GM19395 (cell line): ENCODE results near the gene TUBB4B.
A peak's percentile ranks its signal among the peaks of the same experiment; 100 is the strongest.

Experiments used
- ATAC-seq: cut with Tn5 transposase; IDR thresholded peaks from one replicate; pipeline ENCODE4 v1.9.1; 2021; ENCODE audit warnings: mild to moderate bottlenecking, moderate library complexity; ENCODE audit not compliant: unreplicated experiment

TUBB4B gene

DNA sequence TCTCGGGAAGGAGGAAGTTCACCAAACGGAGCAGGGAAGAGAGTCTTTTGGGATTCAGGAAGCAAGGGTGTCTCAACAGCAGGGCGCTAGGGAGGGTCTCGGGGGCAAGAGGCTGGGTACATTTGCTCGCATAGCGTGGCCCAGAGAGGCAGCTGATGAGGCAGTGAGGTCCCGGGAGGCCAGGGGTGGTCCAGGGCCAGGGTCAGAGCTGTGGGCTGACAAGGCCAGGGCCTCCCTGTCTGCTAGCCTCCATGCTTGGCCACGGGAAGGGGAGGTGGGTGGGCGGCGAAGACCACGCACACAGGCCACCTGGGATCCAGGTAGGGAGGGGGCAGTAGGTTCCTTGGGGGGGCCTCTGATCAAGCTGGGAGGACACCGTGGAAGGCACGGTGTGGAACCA is 29.6 kb upstream of the TUBB4B start:
- ATAC-seq = no peak

DNA sequence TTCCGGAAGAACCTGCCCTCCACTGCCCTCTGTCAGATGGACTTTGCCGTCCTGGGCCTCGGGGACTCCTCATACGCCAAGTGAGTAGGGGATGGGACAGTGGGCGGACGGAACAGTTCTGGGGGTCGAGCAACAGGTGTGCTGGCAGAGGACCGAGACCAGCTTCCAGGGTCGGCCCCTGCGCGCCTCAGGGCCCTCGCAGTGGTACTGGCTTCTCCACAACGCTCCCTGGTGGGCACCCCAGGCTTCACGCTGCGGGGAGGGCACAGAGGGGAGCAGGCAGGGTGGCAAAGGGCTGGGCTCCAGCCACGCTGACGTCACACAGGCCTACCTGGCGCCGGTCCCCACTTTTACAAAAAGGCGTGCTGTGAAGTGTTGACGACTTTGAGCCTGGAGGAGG is 28.6 kb upstream of the TUBB4B start:
- ATAC-seq = no peak

DNA sequence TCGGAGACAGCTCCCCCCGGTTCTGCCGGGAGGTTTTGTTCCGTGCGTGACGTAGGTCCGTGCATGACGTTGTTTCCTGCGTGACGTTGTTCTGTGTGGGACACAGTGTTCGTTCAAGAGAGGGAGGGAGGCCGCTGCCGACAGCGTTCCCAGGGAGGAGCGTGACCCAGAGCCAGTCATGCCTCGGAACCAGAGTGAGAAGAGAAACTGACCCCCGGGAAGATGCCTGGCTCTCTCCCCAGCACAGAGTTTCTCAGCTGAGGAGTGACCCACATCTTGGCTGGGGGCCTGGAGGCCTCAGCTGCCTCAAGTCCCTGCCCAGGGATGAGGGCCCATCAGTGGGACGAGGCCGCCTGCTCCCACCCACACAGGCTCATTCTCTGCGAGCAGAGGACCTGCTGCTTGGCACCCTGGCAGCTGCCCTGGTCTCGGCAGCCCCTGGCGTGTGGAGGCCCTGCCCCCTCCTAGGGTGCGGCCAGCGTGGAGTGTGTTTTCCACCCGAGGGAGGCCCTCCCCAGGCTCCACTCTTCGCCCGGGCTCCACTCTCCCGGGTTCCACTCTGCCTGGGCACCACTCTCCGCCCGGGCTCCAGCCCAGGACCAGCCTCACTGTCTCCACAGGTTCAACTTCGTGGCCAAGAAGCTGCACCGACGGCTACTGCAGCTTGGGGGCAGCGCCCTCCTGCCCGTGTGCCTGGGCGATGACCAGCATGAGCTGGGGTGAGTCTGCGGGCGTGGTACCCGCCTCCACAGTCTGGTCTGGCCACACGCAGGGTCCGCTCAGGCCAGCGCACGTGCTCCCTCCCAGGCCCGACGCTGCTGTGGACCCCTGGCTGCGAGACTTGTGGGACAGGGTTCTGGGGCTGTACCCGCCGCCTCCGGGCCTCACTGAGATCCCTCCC is 27.7 kb upstream of the TUBB4B start:
- ATAC-seq = no peak

DNA sequence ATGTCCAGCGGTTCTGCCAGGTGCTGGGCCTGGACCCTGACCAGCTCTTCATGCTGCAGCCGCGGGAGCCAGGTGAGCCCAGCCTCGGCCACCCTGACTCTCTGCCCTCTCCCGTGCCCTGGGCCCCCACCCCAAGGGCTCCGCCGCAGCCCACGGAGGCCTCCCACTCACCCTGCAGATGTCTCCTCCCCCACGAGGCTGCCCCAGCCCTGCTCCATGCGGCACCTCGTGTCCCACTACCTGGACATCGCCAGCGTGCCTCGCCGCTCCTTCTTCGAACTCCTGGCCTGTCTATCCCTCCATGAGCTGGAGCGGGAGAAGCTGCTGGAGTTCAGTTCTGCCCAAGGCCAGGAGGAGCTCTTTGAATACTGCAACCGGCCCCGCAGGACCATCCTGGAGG is 26.5 kb upstream of the TUBB4B start:
- ATAC-seq = no peak

DNA sequence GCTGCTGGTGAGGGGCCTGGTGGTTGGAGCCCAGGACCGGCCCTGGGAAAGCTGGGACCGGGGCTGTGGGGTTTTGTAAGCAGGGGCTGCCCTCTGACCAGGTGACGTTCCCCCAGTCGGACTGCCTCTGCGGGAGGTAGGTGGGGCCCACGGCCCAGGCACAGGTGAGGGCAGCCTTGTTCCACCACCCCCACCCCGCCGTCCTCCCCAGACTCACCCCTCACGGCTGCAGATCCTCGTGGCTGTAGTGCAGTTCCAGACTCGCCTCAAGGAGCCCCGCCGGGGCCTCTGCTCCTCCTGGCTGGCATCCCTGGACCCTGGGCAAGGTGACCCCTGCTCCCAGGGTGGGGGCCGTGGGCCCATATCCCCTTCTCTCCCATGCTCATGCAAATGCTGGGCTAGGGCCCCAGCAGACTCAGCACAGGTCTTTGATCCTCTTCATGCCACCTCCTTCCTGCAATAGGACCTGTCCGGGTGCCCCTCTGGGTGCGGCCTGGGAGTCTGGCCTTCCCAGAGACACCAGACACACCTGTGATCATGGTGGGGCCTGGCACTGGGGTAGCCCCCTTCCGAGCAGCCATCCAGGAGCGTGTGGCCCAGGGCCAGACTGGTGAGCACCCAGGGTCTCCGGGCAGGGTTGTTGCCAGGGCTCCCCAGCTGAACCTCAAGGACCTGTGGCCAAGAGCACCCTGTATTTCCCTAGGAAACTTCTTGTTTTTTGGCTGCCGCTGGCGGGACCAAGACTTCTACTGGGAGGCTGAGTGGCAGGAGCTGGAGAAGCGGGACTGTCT is 25.7 kb upstream of the TUBB4B start:
- ATAC-seq = no peak

DNA sequence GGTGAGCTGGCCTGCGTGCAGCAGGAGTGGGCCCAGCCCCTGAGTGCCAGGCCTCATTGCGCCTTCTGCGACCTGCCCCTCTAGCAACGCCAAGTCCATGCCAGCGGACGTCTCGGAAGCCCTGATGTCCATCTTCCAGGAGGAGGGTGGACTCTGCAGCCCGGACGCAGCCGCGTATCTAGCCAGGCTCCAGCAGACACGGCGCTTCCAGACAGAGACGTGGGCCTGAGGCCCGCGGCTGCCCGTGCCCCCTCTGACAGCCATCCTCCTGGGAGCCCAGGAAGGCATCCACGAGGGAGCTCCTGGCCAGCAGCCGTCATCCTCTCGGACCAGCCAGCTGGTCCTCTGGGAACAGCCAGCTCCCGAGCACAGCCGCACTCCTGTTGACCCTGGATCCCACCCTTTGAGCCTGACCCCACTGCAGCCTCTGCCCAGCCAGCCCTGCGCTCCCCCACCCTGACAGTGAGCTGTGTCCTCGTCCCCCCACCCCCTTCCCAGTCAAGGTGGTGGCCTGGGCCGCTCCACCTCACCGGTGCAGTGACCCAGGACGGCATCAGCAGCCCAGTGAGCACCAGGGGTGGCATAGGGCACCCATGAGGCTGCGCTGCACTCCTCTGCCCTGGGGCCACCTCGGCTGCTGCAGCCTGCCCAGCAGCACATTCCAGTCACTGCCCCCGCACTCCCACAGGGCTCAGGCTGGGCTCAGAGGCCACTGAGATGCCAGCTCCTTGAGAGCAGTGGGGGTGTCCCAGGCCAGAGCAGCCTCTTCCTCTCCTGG is 24.7 kb upstream of the TUBB4B start:
- ATAC-seq = no peak

DNA sequence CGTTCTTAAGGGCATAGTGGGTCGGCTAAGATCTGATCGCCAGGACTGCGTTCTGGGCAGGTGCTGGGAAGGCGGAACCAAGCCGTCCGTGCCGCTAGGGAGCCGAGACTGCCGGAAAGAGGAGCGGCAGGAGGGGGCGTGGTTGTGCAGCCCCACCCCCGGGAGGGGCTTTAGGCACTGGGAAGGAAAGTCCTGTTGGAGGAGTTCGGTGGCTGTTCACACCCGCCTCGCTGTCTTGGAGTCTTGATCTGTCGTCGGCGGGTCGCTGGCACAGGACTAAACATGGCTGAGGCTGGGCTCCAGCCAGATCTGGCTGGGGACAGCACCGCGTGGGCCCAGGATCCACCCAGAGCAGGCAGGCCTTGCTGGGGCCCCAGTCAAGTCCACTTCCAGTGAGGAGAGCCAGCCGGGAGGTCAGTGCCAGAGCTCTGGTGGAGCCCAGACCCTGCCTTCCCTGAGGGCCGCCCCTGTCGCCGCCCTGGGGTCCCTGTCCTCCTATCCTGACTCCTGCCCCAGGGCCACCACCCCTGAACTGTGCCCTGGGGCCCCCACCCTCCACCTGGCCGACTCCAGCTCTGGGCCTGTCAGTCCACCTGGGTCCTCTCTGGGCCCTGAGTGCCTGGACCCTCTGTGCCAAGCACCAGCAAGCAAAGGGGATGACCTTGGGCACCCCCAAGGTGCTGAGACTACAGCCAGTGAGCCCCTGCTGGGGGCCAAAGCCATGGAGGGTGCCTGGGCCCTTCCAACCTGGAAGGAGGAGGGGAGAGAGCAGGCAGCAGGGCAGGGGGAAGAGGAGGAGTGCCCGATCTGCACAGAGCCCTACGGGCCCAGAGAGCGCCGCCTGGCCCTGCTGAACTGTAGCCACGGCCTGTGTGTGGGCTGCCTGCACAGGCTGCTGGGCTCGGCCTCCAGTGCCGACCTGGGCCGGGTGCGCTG is 23.5 kb upstream of the TUBB4B start:
- ATAC-seq = no peak

DNA sequence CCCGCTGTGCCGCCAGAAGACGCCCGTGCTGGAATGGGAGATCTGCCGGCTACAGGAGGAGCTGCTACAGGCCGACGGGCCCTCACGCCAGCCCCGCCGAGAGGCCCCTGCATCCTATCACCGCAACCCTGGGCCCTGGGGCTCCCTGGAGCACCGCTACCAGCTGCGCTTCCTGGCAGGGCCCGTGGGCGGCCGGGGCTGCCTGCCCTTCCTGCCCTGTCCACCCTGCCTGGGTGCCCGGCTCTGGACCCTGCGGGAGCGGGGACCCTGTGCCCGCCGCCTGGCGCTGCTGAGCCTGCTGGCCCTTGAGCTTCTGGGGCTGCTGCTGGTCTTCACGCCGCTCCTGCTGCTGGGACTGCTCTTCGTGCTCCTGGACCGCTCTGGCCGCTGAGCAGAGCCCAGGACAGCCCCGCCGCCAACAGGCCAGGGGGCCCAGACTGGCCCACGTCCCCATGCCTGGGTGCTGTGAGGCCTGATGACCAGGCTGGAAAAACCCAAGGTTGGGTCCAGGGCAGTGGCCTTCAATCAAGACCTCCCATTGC is 22.8 kb upstream of the TUBB4B start:
- ATAC-seq = no peak

DNA sequence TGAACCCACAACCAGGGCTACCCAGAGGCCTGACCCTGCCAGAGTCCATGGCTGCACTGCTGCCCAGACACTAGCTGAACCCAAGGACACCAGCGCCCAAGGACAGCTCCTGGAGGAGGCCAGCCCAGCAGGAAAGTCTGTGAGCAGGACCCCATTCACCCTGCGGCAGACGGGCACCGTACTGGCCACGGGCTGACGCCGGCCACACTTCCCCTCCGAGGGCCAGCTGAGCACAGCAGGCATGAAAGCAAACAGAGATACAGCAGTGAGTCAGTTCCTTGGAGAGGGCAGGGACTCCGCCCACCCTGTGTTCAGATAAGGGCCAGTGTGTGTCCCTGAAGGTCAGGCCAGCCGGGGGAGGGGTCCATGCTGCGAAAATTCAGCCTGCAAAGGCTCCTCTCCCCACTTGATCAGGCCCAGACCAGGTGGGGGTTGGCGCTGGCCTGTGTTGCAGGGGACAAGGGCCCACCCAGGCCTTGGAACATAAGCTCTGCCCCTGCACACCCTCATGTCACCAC is 22.3 kb upstream of the TUBB4B start:
- ATAC-seq = no peak

DNA sequence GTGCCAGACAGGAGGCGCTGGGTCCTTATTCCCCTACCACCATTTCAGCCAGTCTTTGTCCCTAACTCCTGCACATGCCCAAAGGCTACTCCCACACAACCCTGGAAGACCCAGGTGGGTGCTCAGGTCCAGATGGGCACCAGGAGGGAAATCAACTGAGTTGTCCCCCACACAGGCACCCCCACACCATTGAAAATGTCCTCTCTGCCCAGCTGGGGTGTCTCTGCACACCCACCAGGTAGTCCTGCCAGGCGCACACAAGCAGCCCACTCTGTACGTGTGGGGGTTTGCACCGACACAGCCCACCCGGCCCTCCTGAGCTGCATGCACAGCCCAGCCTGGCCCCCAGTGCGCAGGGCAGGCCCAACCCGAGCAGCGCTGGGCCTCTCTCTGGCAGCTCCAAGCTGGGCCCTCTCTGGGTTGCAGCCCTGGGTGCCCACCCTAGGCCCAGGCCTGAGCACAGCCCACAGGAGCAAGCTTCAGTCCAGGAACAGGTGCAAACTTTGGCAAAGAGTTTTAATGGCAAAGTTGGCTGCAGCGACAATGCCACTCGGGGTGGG is 21.2 kb upstream of the TUBB4B start:
- no peak for ATAC-seq

DNA sequence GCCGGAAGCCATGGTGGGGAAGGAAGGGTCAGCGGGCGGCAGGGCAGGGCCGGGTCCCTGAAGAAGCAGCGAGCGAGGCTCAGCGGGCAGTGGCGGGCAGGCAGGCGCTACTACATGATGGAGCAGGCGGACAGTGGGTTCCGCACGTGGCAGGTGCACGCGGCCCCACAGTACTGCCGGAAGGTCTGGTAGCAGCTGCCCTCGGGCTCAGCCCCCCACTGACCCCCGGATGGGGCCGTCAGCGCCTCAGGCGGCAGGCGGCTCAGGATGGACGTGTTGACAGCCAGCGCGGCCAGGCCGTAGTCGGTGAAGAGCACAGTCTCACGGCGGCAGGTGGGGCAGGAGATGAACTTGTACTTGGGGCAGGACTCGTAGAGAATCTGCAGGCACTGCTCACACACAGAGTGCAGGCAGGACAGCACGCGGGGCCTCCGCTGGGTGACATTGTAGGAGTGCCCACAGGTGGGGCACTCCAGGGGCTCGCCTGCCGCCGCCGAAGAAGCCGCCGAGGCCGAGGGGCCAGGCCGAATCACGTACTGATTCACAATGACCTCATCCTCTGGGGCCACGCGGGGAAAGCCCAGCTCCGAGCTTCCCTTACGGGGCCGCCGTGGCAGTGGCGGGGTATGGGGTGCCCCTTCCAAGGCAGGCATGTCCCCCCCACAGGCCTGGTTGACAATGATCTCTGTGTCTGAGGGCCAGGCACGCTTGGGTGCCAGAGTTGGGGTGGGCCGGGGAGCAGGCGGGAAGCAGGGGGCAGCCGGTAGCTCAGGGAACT is 20.6 kb upstream of the TUBB4B start:
- no peak for ATAC-seq

DNA sequence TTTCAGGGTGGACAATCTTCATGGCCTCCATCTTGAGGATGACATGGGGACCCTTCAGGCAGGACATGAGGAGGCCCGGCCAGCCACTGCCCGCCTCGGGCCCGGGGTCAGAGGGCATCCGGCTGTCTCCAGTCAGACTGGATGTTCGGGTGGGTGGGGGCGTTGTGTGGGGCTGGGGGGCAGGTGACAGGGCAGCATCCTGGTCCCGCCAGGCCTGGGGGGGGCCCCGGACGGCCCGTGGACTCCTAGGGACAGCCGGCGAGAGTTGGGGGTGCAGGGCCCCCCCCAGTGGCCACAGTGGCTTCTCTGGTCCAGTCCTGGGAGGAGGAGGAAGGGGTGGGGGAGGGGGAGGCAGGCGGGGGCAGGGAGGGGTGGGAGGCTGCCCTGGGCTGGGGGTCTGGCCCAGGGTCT is 20.0 kb upstream of the TUBB4B start:
- no peak for ATAC-seq

DNA sequence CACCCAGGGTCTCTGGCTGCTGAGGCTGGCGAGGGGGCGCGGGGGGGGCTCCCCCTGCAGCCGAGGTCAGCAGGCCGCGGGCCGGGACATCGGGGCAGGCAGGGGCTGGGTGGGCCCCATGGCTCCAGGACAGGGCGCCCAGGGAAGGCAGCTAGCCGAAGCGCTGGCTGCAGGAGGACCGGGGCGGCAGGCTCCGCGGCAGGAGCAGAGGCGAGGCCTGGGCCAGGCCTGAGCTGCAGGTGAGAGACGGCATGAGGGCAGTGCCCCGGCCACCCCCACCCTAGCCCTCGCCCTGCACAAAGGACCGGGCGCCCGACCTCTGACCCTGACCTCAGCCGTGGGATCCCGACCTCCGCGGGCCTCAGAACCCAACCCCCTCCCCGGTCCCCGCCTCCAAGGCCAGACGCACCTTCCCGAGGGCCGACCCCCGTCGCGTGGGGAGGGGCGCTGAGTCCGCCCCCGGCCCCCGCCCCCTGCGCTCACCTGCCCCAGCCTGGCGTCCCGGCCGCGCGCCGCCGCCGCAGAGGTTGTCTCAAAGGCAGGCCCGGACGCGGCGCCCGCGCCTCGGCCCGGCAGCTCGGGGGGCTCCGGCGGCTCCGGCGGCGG is 19.5 kb upstream of the TUBB4B start:
- ATAC-seq = no peak

DNA sequence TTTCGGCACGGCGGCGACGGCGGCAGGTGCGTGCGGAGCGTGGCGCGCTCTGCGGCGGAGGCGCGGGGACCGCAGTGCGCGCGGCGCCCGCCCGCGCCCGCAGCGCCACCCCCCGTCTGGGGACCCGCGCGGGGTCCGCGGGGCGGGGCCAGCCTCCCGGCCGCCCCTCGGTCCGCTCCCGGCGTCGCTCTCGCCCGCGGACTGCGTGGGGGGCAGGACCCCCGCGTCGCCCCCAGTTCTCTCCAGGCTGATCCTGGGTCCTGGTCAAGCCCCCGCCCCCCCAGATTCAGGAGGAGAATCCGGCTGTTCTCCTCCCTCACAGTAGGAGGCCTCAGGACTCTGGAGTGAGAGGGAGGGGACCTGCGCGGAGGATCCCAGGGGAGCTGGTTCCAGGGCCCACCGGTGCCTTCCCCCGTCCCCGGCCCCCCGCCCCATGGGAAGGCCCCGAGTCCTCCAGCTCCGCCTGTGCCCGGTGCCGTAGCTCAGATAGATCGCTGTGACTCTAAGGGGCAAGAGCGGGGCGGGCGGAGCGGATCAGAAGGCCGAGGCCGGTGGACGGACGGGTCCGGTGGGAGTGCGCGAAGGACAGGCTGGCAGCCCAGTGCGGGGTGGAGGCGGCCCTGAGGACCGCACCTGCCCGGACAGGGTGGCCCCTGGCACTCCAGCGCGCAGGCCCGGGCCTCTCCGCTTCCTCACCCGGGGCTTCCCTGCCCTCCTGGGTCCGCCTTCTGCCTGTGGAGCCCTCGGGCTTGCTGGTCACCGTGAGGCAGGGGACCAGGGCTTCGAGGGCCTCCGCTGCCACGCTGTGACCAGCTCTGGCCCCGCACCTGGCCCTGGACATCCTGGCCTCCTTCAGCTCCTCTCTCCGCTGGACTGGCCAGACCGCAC is 18.7 kb upstream of the TUBB4B start, which contains the start of gene RNF208:
TSS of gene RNF208 (minus strand) at position 51 of the 888 bp plus-strand sequence. CDS start 1,028 bp downstream, outside the sequence.
- peak; percentile 10 for ATAC-seq

DNA sequence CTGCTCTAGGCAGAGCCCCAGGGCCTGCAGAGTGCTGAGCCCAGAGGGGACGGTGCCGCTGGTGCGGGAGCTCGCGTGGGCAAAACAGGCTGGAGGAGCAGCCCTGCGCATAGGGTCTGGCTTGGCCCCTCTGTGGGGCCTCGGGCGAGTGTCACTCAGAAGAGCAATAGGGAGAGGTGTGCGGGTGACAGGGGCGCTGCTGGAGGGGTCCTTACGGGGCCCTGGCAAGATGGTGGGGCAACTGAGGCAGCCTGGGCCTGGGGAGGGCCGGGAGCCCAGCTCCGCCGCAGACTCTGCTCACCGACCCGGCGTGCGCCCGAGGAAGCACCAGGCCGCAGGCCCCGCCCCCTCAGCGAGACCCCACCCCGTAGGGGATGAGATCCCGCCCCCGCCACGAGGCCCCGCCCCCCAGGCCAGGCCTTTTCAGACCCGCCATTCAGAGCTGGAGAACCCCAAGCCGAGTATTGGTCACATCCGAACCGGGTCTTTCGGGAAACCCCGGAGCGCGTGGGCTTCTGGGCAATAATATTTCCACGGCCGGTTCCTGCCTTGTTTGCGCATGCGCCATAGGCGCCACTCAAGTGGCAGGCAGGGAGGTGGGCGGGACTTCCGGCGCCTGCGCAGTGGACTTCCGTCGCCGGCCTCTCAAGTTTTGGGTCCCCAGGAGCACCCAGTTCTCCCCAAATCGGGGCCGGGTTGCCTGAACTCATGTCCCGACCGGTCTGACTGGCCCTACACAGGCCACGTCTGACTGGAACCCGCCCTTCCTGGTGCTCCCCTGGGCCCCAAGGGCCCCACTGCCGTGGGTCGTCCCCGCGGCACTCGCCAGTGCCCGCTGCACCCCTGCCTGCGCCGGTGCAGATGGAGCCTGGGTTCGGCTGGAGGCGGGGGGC is 17.8 kb upstream of the TUBB4B start:
- peak; percentile 71 for ATAC-seq
